Measurements from ENCODE around the gene LDLRAD3. TPM values are rescaled to one million over a fixed set of nuclear protein-coding genes. Genes with fewer than 3 reads are reported as not detected.

LDLRAD3 gene
- total RNA-seq, 3 donors from 2014 or later (not counting 1 experiment from before 2014, with no cell fraction given): 1.0 to 1.5 (median 1.2) TPM

DNA sequence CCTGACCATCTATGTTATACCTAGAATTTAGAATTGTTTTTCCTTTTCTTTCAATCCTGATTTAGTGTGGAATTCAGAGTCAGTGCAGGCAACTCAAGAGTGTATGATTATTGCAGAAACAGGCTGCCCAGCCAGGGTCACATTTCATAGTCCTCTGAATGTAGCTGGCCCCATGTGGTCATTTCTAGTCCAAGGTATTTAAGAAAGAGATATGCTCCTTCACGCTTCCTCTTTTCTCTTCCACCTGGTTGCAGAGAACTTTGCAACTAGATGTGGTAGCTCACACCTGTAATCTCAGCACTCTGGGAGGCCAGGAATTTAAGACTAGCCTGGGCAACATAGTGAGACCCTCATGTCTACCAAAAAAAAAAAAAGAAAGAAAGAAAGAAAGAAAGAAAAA lies 27.6 kb upstream of the LDLRAD3 start:
- no peaks in the 10 kb centered on the region for H3K9me3 ChIP-seq (ENCODE audit: control insufficient read depth, insufficient read depth, low read length)
- no peak overlapping the region for H3K4me3 Mint-ChIP-seq
- no peaks in the 10 kb centered on the region for H3K36me3 ChIP-seq (ENCODE audit: control insufficient read depth, insufficient read depth, low read length)
- intact Hi-C loops (cut with micrococcal nuclease): no loop called here
- ATAC-seq: no peak
- DNase-seq: no peak
- TF ChIP-seq, protein P1, sequence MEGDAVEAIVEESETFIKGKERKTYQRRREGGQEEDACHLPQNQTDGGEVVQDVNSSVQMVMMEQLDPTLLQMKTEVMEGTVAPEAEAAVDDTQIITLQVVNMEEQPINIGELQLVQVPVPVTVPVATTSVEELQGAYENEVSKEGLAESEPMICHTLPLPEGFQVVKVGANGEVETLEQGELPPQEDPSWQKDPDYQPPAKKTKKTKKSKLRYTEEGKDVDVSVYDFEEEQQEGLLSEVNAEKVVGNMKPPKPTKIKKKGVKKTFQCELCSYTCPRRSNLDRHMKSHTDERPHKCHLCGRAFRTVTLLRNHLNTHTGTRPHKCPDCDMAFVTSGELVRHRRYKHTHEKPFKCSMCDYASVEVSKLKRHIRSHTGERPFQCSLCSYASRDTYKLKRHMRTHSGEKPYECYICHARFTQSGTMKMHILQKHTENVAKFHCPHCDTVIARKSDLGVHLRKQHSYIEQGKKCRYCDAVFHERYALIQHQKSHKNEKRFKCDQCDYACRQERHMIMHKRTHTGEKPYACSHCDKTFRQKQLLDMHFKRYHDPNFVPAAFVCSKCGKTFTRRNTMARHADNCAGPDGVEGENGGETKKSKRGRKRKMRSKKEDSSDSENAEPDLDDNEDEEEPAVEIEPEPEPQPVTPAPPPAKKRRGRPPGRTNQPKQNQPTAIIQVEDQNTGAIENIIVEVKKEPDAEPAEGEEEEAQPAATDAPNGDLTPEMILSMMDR (IDR thresholded peaks at IDR 0.05): no peak
- no peak overlapping the region for H3K27ac Mint-ChIP-seq
- no peaks in the 10 kb centered on the region for H3K9me3 Mint-ChIP-seq
- H3K4me1 ChIP-seq (ENCODE audit: control insufficient read depth, insufficient read depth, low read length): no peaks in the 10 kb centered on the region
- 100% methylated on average over 1 of the region's 1 CpG for WGBS (ENCODE audit: insufficient coverage)
- no peak overlapping the region for H3K4me3 ChIP-seq (ENCODE audit: low read length)
- no peak overlapping the region for H3K27ac ChIP-seq (ENCODE audit: low read length)
- no peaks in the 10 kb centered on the region for H3K4me1 Mint-ChIP-seq
- H3K36me3 Mint-ChIP-seq: no peaks in the 10 kb centered on the region
- H3K27me3 Mint-ChIP-seq (ENCODE audit: low read depth in 2 of 2): peaks cover 6 to 23% of the 10 kb centered on the region in 2 donors
- no peaks in the 10 kb centered on the region for H3K27me3 ChIP-seq (ENCODE audit: control insufficient read depth, insufficient read depth, low read length)

DNA sequence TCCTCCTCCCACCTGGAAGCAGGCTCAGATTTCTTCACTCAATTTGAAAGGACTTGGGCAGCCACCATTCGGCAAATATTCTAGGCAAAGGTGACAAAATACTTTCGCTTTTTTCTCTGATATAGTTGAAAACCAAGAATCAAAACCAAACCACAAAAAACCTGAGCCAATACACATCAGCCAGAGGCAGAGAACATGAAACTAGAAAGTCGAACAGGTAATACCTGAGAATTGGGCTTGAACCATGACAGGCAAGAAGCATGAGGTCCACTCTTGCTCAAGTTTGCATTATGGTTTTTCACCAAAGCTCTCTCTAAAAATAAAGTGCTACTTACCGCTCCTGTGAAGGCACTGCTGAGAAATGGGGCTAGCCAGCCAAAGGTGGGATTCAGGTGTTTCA lies 26.2 kb upstream of the LDLRAD3 start:
- TF ChIP-seq, protein P1 (IDR thresholded peaks at IDR 0.05): no peak
- ATAC-seq: no peak
- H3K27me3 Mint-ChIP-seq (ENCODE audit: low read depth in 2 of 2): peaks cover 6 to 23% of the 10 kb centered on the region in 2 donors
- Histone ChIP-seq H3K4me1 (ENCODE audit: control insufficient read depth, insufficient read depth, low read length) (no peaks in the 10 kb centered on the region), H3K36me3 (ENCODE audit: control insufficient read depth, insufficient read depth, low read length) (no peaks in the 10 kb centered on the region), H3K9me3 (ENCODE audit: control insufficient read depth, insufficient read depth, low read length) (no peaks in the 10 kb centered on the region), H3K27me3 (ENCODE audit: control insufficient read depth, insufficient read depth, low read length) (no peaks in the 10 kb centered on the region), H3K4me3 (ENCODE audit: low read length) (no peak overlapping the region), H3K27ac (ENCODE audit: low read length) (no peak overlapping the region)
- H3K36me3 Mint-ChIP-seq: no peaks in the 10 kb centered on the region
- no peak overlapping the region for H3K27ac Mint-ChIP-seq
- intact Hi-C loops (cut with micrococcal nuclease): no loop called here
- no peaks in the 10 kb centered on the region for H3K4me1 Mint-ChIP-seq
- H3K9me3 Mint-ChIP-seq: no peaks in the 10 kb centered on the region
- WGBS (ENCODE audit: insufficient coverage): 52% methylated on average over 4 of the region's 4 CpGs
- no peak for DNase-seq
- no peak overlapping the region for H3K4me3 Mint-ChIP-seq

DNA sequence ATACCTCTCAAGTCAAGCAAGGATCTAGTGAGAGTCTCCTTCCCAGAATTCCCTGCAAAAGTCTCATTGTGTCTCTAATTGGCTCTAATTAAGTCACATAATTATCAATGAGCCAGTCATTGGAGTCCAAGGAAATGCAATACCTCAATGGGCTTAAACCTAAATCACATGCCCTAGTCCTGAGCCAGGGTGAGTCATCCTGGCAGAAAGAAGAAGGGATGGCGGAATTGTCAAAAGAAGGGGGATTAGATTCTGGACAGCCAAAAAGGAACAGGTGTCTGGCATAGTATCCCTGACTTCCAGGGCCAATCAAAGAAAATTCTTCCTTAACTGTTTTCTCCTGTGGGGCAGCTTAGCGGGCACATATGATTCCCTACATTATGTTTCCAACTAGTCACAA lies 25.1 kb upstream of the LDLRAD3 start:
- DNase-seq (no peak), ATAC-seq (no peak)
- H3K4me1 ChIP-seq (ENCODE audit: control insufficient read depth, insufficient read depth, low read length): no peaks in the 10 kb centered on the region
- no peaks in the 10 kb centered on the region for H3K9me3 ChIP-seq (ENCODE audit: control insufficient read depth, insufficient read depth, low read length)
- H3K36me3 Mint-ChIP-seq: no peaks in the 10 kb centered on the region
- H3K4me1 Mint-ChIP-seq: no peaks in the 10 kb centered on the region
- WGBS (ENCODE audit: insufficient coverage): 91% methylated on average over 1 of the region's 2 CpGs
- no peak overlapping the region for H3K4me3 ChIP-seq (ENCODE audit: low read length)
- H3K9me3 Mint-ChIP-seq: no peaks in the 10 kb centered on the region
- H3K27ac ChIP-seq (ENCODE audit: low read length): no peak overlapping the region
- H3K27ac Mint-ChIP-seq: no peak overlapping the region
- no peaks in the 10 kb centered on the region for H3K27me3 ChIP-seq (ENCODE audit: control insufficient read depth, insufficient read depth, low read length)
- TF ChIP-seq, protein P1 (IDR thresholded peaks at IDR 0.05): no peak
- intact Hi-C loops (cut with micrococcal nuclease): no loop called here
- peaks cover 6 to 28% of the 10 kb centered on the region in 2 donors for H3K27me3 Mint-ChIP-seq (ENCODE audit: low read depth in 2 of 2)
- H3K36me3 ChIP-seq (ENCODE audit: control insufficient read depth, insufficient read depth, low read length): no peaks in the 10 kb centered on the region
- H3K4me3 Mint-ChIP-seq: no peak overlapping the region

DNA sequence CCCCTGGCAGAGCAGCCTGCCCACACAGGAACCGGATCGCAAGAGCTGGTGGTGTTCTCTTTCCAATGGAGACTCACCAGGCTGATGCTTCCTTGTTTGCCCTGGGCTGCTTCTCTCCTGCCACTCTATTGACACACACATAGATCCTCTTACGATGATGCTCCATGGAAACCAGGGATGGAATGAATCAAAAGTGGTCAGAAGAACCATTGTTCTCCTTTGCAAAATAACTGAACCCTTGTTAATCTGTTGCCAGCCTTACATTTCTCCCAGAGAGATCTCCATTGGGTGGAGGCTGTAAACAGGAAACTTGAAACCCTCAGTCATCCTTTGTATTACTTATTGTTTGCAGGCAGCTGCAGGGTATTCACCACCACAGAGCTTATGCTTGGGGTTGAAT lies 24.6 kb upstream of the LDLRAD3 start:
- no peaks in the 10 kb centered on the region for H3K9me3 ChIP-seq (ENCODE audit: control insufficient read depth, insufficient read depth, low read length)
- Mint-ChIP-seq H3K4me3 (no peak overlapping the region), H3K4me1 (no peaks in the 10 kb centered on the region), H3K36me3 (no peaks in the 10 kb centered on the region), H3K27ac (no peak overlapping the region), H3K9me3 (no peaks in the 10 kb centered on the region), H3K27me3 (ENCODE audit: low read depth in 2 of 2) (peaks cover 6 to 33% of the 10 kb centered on the region in 2 donors)
- TF ChIP-seq, protein P1 (IDR thresholded peaks at IDR 0.05): no peak
- ATAC-seq (no peak), DNase-seq (no peak)
- WGBS (ENCODE audit: insufficient coverage): 69% methylated on average over 3 of the region's 3 CpGs
- H3K27me3 ChIP-seq (ENCODE audit: control insufficient read depth, insufficient read depth, low read length): no peaks in the 10 kb centered on the region
- H3K4me1 ChIP-seq (ENCODE audit: control insufficient read depth, insufficient read depth, low read length): no peaks in the 10 kb centered on the region
- intact Hi-C loops (cut with micrococcal nuclease): no loop called here
- no peak overlapping the region for H3K27ac ChIP-seq (ENCODE audit: low read length)
- no peak overlapping the region for H3K4me3 ChIP-seq (ENCODE audit: low read length)
- no peaks in the 10 kb centered on the region for H3K36me3 ChIP-seq (ENCODE audit: control insufficient read depth, insufficient read depth, low read length)

All from natural killer cell (primary cell).